Measurements from ENCODE around the gene SLC4A4. TPM values are rescaled to one million over a fixed set of nuclear protein-coding genes. Genes with fewer than 3 reads are reported as not detected.

The SLC4A4 gene
- total RNA-seq, 1 experiment from 2014 or later: 1.1 TPM

DNA sequence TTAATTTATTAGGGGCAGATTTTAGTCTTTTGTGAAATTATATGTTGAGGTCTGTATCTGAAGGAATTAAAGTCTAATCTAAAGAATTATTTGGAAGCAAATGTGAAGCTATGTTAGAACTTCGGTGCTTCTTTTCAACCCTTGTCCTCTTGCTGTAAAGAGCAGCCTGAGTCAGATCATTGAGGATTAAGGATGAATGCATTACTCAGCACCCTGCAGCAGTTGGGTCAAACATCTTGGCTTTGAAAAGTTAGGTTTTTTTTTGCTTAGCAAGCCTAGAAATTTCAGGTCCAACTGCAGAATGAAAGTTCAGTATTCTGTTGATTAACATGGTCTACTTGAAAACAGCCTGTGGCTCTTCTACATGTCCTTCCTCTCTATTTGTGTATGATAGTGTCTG lies 57.6 kb downstream of the SLC4A4 start:
- Mint-ChIP-seq H3K36me3 (no peaks in the 10 kb centered on the region), H3K4me3 (no peak overlapping the region), H3K27ac (no peak overlapping the region), H3K9me3 (peaks cover 20% of the 10 kb centered on the region), H3K27me3 (ENCODE audit: low read depth) (no peaks in the 10 kb centered on the region), H3K4me1 (peaks cover 46% of the 10 kb centered on the region)
- ChIA-PET POLR2A (no interaction called here), CTCF (no interaction called here)
- ATAC-seq: no peak
- TF ChIP-seq NR1H2 (CRISPR knock-in tag; IDR thresholded peaks at IDR 0.05) (no peak), NR3C1 (CRISPR knock-in tag; conservative IDR thresholded peaks at IDR 0.05; ENCODE audit: low read depth) (no peak), FOXK1 (CRISPR knock-in tag; IDR thresholded peaks at IDR 0.05) (no peak), ETV6 (CRISPR knock-in tag; IDR thresholded peaks at IDR 0.05) (no peak), GRHL2 (CRISPR knock-in tag; IDR thresholded peaks at IDR 0.05; ENCODE audit: insufficient replicate concordance, severe bottlenecking) (no peak)
- TF ChIP-seq, protein P1, sequence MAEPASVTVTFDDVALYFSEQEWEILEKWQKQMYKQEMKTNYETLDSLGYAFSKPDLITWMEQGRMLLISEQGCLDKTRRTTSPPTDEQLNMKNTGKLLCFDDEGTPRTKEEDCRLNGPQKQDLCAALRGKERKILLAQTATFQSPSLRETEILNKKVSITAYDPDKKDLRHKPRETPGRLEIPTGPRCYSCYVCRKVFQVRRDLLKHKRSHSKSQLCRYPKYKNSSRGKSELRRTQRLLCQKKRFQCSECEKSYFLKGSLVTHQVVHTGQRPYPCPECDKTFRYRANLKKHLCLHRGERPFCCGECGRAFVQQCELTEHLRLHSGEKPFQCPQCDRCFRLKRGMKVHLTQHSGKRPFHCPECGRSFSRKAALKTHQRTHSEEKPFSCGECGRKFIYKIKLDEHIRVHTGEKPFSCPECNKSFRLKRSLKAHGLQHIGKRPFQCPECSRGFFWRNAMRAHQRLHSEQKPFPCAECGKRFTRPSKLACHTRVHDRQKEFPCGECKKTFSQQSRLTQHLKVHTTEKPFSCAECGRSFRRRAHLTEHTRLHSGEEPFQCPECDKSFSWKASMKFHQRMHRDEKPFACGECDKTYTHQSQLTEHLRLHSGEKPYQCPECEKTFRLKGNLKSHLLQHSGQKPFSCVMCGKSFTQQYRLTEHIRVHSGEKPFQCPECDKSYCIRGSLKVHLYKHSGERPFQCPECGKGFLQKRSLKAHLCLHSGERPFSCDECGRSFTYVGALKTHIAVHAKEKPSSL (CRISPR knock-in tag; conservative IDR thresholded peaks at IDR 0.05): no peak
- DNase-seq (ENCODE audit: low spot score): no peak

DNA sequence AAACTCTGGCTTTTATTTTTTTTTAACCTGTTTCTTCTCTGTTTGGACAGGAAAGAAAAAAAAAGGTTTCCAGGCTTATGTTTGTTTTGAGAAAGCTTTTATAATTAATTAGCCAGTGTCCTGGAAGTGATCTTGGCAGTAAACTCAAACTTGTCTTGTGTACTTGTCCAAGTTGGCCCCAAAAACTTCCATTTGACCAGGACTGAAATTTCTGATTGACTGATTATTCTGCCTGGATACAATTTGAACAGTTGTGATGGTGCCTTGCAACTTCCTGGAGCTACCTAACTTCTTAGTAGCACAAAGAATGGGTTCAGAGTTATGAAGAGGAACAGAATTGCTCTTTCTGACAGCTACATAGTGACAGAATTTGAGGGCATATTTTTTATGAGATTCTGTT lies 62.0 kb downstream of the SLC4A4 start:
- H3K4me1 Mint-ChIP-seq: peaks cover 23% of the 10 kb centered on the region
- H3K9me3 Mint-ChIP-seq: peaks cover 11% of the 10 kb centered on the region
- no peak overlapping the region for H3K4me3 Mint-ChIP-seq
- no peak overlapping the region for H3K27ac Mint-ChIP-seq
- ChIA-PET CTCF (no interaction called here), POLR2A (no interaction called here)
- H3K27me3 Mint-ChIP-seq (ENCODE audit: low read depth): no peaks in the 10 kb centered on the region
- ATAC-seq (no peak), DNase-seq (ENCODE audit: low spot score) (no peak)
- H3K36me3 Mint-ChIP-seq: no peaks in the 10 kb centered on the region
- TF ChIP-seq, protein P2, sequence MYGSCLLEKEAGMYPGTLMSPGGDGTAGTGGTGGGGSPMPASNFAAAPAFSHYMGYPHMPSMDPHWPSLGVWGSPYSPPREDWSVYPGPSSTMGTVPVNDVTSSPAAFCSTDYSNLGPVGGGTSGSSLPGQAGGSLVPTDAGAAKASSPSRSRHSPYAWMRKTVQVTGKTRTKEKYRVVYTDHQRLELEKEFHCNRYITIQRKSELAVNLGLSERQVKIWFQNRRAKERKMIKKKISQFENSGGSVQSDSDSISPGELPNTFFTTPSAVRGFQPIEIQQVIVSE (CRISPR knock-in tag; IDR thresholded peaks at IDR 0.05; ENCODE audit: borderline replicate concordance): no peak
- TF ChIP-seq, protein P3, sequence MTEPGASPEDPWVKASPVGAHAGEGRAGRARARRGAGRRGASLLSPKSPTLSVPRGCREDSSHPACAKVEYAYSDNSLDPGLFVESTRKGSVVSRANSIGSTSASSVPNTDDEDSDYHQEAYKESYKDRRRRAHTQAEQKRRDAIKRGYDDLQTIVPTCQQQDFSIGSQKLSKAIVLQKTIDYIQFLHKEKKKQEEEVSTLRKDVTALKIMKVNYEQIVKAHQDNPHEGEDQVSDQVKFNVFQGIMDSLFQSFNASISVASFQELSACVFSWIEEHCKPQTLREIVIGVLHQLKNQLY (CRISPR knock-in tag; IDR thresholded peaks at IDR 0.05): no peak
- TF ChIP-seq, protein P4, sequence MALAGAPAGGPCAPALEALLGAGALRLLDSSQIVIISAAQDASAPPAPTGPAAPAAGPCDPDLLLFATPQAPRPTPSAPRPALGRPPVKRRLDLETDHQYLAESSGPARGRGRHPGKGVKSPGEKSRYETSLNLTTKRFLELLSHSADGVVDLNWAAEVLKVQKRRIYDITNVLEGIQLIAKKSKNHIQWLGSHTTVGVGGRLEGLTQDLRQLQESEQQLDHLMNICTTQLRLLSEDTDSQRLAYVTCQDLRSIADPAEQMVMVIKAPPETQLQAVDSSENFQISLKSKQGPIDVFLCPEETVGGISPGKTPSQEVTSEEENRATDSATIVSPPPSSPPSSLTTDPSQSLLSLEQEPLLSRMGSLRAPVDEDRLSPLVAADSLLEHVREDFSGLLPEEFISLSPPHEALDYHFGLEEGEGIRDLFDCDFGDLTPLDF (CRISPR knock-in tag; IDR thresholded peaks at IDR 0.05): no peak
- TF ChIP-seq, protein P5, sequence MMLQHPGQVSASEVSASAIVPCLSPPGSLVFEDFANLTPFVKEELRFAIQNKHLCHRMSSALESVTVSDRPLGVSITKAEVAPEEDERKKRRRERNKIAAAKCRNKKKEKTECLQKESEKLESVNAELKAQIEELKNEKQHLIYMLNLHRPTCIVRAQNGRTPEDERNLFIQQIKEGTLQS (CRISPR knock-in tag; conservative IDR thresholded peaks at IDR 0.05): no peak
- no peak for TF ChIP-seq ZNF232 (CRISPR knock-in tag; IDR thresholded peaks at IDR 0.05)
- TF ChIP-seq NFYB (CRISPR knock-in tag; conservative IDR thresholded peaks at IDR 0.05; ENCODE audit: low read depth): no peak
- TF ChIP-seq, protein P6, sequence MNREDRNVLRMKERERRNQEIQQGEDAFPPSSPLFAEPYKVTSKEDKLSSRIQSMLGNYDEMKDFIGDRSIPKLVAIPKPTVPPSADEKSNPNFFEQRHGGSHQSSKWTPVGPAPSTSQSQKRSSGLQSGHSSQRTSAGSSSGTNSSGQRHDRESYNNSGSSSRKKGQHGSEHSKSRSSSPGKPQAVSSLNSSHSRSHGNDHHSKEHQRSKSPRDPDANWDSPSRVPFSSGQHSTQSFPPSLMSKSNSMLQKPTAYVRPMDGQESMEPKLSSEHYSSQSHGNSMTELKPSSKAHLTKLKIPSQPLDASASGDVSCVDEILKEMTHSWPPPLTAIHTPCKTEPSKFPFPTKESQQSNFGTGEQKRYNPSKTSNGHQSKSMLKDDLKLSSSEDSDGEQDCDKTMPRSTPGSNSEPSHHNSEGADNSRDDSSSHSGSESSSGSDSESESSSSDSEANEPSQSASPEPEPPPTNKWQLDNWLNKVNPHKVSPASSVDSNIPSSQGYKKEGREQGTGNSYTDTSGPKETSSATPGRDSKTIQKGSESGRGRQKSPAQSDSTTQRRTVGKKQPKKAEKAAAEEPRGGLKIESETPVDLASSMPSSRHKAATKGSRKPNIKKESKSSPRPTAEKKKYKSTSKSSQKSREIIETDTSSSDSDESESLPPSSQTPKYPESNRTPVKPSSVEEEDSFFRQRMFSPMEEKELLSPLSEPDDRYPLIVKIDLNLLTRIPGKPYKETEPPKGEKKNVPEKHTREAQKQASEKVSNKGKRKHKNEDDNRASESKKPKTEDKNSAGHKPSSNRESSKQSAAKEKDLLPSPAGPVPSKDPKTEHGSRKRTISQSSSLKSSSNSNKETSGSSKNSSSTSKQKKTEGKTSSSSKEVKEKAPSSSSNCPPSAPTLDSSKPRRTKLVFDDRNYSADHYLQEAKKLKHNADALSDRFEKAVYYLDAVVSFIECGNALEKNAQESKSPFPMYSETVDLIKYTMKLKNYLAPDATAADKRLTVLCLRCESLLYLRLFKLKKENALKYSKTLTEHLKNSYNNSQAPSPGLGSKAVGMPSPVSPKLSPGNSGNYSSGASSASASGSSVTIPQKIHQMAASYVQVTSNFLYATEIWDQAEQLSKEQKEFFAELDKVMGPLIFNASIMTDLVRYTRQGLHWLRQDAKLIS (CRISPR knock-in tag; IDR thresholded peaks at IDR 0.05; ENCODE audit: borderline replicate concordance): no peak
- TF ChIP-seq NR1H2 (CRISPR knock-in tag; IDR thresholded peaks at IDR 0.05): no peak
- no peak for TF ChIP-seq FOXJ3 (CRISPR knock-in tag; IDR thresholded peaks at IDR 0.05; ENCODE audit: borderline replicate concordance)
- TF ChIP-seq ZNF423 (CRISPR knock-in tag; IDR thresholded peaks at IDR 0.05): no peak
- TF ChIP-seq, protein P7, sequence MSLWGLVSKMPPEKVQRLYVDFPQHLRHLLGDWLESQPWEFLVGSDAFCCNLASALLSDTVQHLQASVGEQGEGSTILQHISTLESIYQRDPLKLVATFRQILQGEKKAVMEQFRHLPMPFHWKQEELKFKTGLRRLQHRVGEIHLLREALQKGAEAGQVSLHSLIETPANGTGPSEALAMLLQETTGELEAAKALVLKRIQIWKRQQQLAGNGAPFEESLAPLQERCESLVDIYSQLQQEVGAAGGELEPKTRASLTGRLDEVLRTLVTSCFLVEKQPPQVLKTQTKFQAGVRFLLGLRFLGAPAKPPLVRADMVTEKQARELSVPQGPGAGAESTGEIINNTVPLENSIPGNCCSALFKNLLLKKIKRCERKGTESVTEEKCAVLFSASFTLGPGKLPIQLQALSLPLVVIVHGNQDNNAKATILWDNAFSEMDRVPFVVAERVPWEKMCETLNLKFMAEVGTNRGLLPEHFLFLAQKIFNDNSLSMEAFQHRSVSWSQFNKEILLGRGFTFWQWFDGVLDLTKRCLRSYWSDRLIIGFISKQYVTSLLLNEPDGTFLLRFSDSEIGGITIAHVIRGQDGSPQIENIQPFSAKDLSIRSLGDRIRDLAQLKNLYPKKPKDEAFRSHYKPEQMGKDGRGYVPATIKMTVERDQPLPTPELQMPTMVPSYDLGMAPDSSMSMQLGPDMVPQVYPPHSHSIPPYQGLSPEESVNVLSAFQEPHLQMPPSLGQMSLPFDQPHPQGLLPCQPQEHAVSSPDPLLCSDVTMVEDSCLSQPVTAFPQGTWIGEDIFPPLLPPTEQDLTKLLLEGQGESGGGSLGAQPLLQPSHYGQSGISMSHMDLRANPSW (CRISPR knock-in tag; conservative IDR thresholded peaks at IDR 0.05; ENCODE audit: low read depth): no peak
- TF ChIP-seq, protein P8, sequence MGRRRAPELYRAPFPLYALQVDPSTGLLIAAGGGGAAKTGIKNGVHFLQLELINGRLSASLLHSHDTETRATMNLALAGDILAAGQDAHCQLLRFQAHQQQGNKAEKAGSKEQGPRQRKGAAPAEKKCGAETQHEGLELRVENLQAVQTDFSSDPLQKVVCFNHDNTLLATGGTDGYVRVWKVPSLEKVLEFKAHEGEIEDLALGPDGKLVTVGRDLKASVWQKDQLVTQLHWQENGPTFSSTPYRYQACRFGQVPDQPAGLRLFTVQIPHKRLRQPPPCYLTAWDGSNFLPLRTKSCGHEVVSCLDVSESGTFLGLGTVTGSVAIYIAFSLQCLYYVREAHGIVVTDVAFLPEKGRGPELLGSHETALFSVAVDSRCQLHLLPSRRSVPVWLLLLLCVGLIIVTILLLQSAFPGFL (CRISPR knock-in tag; IDR thresholded peaks at IDR 0.05; ENCODE audit: borderline replicate concordance): no peak
- TF ChIP-seq, protein P1 (CRISPR knock-in tag; conservative IDR thresholded peaks at IDR 0.05): no peak
